Activated B cell treated with CpG ODN at 0.5 μM for 24 hours (primary cell): Measurements from ENCODE around the gene TALDO1. TPM values are rescaled to one million over a fixed set of nuclear protein-coding genes. Genes with fewer than 3 reads are reported as not detected.

ENCODE experiments used
- ATAC-seq: fragments of 200-7000 bp; cut with Tn5 transposase; one replicate; pipeline ENCODE4 v1.10.0; 2021; ENCODE audit warnings: low read depth, mild to moderate bottlenecking, moderate library complexity
- CTCF ChIA-PET: fragments of 350-600 bp; sonication (Branson Sonifier 250); formaldehyde crosslinking; loops from one replicate; lab custom pipeline; 2021; ENCODE audit warnings: antibody characterized with exemption; lab: Charles Lee
- POLR2A ChIA-PET: fragments of 350-600 bp; sonication (Branson Sonifier 250); formaldehyde crosslinking; loops from one replicate; lab custom pipeline; 2021; ENCODE audit warnings: antibody characterized with exemption; lab: Charles Lee
- DNase-seq: peaks from one replicate; pipeline ENCODE4 v3.0.0; 2022
- H3K27ac Mint-ChIP-seq: one replicate; pipeline ENCODE4 v1.8.0; 2020; ENCODE audit warnings: mixed read lengths
- H3K27me3 Mint-ChIP-seq: one replicate; pipeline ENCODE4 v1.8.0; 2021; ENCODE audit warnings: mixed read lengths
- H3K36me3 Mint-ChIP-seq: one replicate; pipeline ENCODE4 v1.8.0; 2021; ENCODE audit warnings: low read depth, mixed read lengths
- H3K4me1 Mint-ChIP-seq: one replicate; pipeline ENCODE4 v1.8.0; 2021; ENCODE audit warnings: mixed read lengths
- H3K4me3 Mint-ChIP-seq: one replicate; pipeline ENCODE4 v1.8.0; 2020; ENCODE audit warnings: mild to moderate bottlenecking, mixed read lengths
- H3K9me3 Mint-ChIP-seq: one replicate; pipeline ENCODE4 v1.8.0; 2020; ENCODE audit warnings: mixed read lengths
- intact Hi-C: fragments of 100-400 bp; cut with micrococcal nuclease; formaldehyde crosslinking; loops from one replicate; pipeline ENCODE4 v1.15.1; 2024
- total RNA-seq: library from RNA; stranded (reverse); gene quantifications from 2 replicates; pipeline ENCODE4 v1.2.3, GENCODE V29; 2022
- TF ChIP-seq, protein P1 (sequence below): fragments of 200-600 bp; IDR thresholded peaks from one replicate; pipeline ENCODE4 v1.8.0; 2022; ENCODE audit warnings: antibody characterized with exemption, mild to moderate bottlenecking

The TALDO1 gene
- total RNA-seq, 1 donor from 2014 or later, result 194 TPM

- ChIA-PET POLR2A (interaction anchor here (0.6 kb wide), 1 partner anchor 107 kb away, joined by 3 read pairs; no protein-coding TSS in a partner anchor), CTCF (interaction anchor here (1.4 kb wide), 1 partner anchor 10 kb away, joined by 7 read pairs; no protein-coding TSS in a partner anchor)
- DNase-seq, result no peak
- intact Hi-C loops, result no loop called here
- Mint-ChIP-seq H3K27ac (no peak overlapping the region), H3K9me3 (no peaks in the 10 kb centered on the region), H3K4me1 (peaks cover 16% of the 10 kb centered on the region), H3K4me3 (no peak overlapping the region), H3K27me3 (peaks cover 19% of the 10 kb centered on the region), H3K36me3 (peaks cover 5% of the 10 kb centered on the region)
- TF ChIP-seq, protein P1, sequence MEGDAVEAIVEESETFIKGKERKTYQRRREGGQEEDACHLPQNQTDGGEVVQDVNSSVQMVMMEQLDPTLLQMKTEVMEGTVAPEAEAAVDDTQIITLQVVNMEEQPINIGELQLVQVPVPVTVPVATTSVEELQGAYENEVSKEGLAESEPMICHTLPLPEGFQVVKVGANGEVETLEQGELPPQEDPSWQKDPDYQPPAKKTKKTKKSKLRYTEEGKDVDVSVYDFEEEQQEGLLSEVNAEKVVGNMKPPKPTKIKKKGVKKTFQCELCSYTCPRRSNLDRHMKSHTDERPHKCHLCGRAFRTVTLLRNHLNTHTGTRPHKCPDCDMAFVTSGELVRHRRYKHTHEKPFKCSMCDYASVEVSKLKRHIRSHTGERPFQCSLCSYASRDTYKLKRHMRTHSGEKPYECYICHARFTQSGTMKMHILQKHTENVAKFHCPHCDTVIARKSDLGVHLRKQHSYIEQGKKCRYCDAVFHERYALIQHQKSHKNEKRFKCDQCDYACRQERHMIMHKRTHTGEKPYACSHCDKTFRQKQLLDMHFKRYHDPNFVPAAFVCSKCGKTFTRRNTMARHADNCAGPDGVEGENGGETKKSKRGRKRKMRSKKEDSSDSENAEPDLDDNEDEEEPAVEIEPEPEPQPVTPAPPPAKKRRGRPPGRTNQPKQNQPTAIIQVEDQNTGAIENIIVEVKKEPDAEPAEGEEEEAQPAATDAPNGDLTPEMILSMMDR, result no peak
- no peak for ATAC-seq
Measured at GRCh38 chr11:706957-707816, 40.1 kb upstream of the TALDO1 start.

- Mint-ChIP-seq H3K27me3 (peaks cover 19% of the 10 kb centered on the region), H3K4me3 (no peak overlapping the region), H3K27ac (no peak overlapping the region), H3K36me3 (peaks cover 1% of the 10 kb centered on the region), H3K9me3 (no peaks in the 10 kb centered on the region), H3K4me1 (peaks cover 16% of the 10 kb centered on the region)
- DNase-seq, result no peak
- no peak for ATAC-seq
- intact Hi-C loops, result no loop called here
- ChIA-PET POLR2A (no interaction called here), CTCF (no interaction called here)
- TF ChIP-seq, protein P1, result no peak
Measured at GRCh38 chr11:707817-708420, 39.3 kb upstream of the TALDO1 start.

DNA sequence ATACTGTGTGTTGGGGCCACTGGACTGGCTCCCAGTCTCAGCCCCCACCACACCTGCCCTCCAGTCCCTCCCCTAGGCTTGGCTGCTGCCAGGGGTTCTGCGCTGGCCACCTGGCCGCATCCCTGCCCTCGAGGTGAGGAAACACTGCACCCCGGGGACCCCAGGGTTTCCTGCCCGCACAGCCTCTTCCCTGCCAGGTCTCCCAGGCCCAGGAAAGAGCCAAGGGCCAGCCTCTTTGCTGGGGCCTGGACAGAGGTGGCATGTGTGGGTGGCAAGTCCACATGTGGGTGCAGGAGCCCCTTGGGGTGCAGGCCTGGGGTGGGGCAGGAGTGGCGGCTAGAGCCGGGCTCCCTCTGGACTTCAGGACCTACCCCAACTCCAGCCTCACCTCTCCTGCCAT is 38.8 kb upstream of the TALDO1 start:
- no peaks in the 10 kb centered on the region for H3K9me3 Mint-ChIP-seq
- no peak overlapping the region for H3K27ac Mint-ChIP-seq
- peaks cover 16% of the 10 kb centered on the region for H3K4me1 Mint-ChIP-seq
- H3K27me3 Mint-ChIP-seq, result peaks cover 19% of the 10 kb centered on the region
- CTCF ChIA-PET, result no interaction called here
- no peak overlapping the region for H3K4me3 Mint-ChIP-seq
- POLR2A ChIA-PET, result interaction anchor here (0.6 kb wide), 1 partner anchor 12 kb away, joined by 3 read pairs; no protein-coding TSS in a partner anchor
- intact Hi-C loops, result no loop called here
- ATAC-seq, result no peak
- TF ChIP-seq, protein P1, result no peak
- no peak for DNase-seq
- peaks cover 1% of the 10 kb centered on the region for H3K36me3 Mint-ChIP-seq

DNA sequence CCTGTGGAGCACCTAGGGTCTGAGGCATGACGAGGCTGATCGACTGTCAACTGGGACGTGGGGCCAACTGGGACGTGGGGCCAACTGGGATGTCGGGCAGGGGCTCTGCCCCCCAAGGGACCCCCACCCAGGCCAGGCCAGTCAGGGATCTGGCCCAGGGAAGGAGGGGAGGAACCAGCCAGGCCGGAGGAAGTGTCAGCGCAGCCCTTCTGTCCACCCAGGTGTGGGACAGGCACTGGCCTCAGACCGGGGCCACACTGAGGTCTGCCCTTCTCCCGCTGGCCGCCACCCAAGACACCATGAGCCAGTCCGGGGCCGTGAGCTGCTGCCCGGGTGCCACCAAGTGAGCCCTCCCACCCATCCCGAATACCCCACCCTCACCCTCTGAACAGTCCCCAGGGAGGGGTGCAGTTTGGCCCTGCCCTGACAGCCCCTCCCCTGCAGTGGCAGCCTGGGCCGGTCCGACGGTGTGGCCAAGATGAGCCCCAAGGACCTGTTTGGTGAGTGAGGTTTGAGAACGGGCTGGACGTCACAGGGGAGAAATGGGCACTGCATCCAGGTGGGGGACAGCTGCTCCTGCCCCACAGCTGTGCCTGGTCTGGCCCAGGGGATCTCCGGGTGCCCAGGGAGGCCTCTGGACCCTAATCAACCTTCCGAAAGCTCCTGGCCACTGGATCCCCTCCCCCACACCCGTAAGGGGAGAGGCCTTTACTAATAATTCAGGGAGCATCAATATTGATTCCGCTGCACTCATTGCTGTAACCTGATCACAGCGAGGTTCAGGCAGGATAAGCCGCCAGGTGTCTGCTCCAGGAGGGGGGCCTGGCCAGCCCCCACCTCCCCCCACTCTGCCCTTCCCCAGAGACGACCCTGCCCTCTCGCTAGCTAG is 37.9 kb upstream of the TALDO1 start:
- Mint-ChIP-seq H3K4me1 (peaks cover 16% of the 10 kb centered on the region), H3K27ac (no peak overlapping the region), H3K4me3 (no peak overlapping the region), H3K9me3 (no peaks in the 10 kb centered on the region), H3K36me3 (peaks cover 1% of the 10 kb centered on the region), H3K27me3 (peaks cover 19% of the 10 kb centered on the region)
- ChIA-PET POLR2A (interaction anchor here (0.6 kb wide), 2 partner anchors 12 to 13 kb away, joined by 3 read pairs; no protein-coding TSS in a partner anchor), CTCF (no interaction called here)
- intact Hi-C loops, result no loop called here
- no peak for DNase-seq
- ATAC-seq, result no peak
- TF ChIP-seq, protein P1, result no peak
